ENCODE data around the gene KCNS3. TPM values are rescaled to one million over a fixed set of nuclear protein-coding genes. Genes with fewer than 3 reads are reported as not detected.
"Not testable (repeated sequence)": the region's sequence is repeated elsewhere in the genome, so short reads cannot be mapped to it uniquely, and the experiment has no call there.

KCNS3 gene
- total RNA-seq, 4 donors from 2014 or later: 16.2 to 34.8 (median 22.6) TPM

- no peak for DNase-seq (ENCODE audit: low spot score in 2 of 2)
- Histone ChIP-seq H3K4me3 (no peak overlapping the region), H3K27me3 (no peaks in the 10 kb centered on the region), H3K4me1 (no peaks in the 10 kb centered on the region), H3K27ac (no peak overlapping the region), H3K36me3 (no peaks in the 10 kb centered on the region), H3K9me3 (no peaks in the 10 kb centered on the region)
- TF ChIP-seq, protein P1, sequence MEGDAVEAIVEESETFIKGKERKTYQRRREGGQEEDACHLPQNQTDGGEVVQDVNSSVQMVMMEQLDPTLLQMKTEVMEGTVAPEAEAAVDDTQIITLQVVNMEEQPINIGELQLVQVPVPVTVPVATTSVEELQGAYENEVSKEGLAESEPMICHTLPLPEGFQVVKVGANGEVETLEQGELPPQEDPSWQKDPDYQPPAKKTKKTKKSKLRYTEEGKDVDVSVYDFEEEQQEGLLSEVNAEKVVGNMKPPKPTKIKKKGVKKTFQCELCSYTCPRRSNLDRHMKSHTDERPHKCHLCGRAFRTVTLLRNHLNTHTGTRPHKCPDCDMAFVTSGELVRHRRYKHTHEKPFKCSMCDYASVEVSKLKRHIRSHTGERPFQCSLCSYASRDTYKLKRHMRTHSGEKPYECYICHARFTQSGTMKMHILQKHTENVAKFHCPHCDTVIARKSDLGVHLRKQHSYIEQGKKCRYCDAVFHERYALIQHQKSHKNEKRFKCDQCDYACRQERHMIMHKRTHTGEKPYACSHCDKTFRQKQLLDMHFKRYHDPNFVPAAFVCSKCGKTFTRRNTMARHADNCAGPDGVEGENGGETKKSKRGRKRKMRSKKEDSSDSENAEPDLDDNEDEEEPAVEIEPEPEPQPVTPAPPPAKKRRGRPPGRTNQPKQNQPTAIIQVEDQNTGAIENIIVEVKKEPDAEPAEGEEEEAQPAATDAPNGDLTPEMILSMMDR (IDR thresholded peaks at IDR 0.05): no peak
- TF ChIP-seq POLR2AphosphoS5 (IDR thresholded peaks at IDR 0.05) (no peak), EP300 (IDR thresholded peaks at IDR 0.05) (no peak), POLR2A (IDR thresholded peaks at IDR 0.05) (no peak)
- WGBS: 91% methylated on average over 2 of the region's 2 CpGs
These were observed 83.3 kb downstream of the KCNS3 start for GRCh38 chr2:17961789-17962188.

- Histone ChIP-seq H3K4me3 (no peak overlapping the region), H3K27me3 (no peaks in the 10 kb centered on the region), H3K36me3 (no peaks in the 10 kb centered on the region), H3K27ac (no peak overlapping the region), H3K9me3 (no peaks in the 10 kb centered on the region), H3K4me1 (no peaks in the 10 kb centered on the region)
- TF ChIP-seq POLR2AphosphoS5 (IDR thresholded peaks at IDR 0.05) (no peak), EP300 (IDR thresholded peaks at IDR 0.05) (no peak), POLR2A (IDR thresholded peaks at IDR 0.05) (no peak)
- TF ChIP-seq, protein P1 (IDR thresholded peaks at IDR 0.05): no peak
- DNase-seq (ENCODE audit: low spot score in 2 of 2): no peak
- WGBS: 5% methylated on average over 2 of the region's 2 CpGs
These were observed 84.4 kb downstream of the KCNS3 start for GRCh38 chr2:17962876-17963275.

DNA sequence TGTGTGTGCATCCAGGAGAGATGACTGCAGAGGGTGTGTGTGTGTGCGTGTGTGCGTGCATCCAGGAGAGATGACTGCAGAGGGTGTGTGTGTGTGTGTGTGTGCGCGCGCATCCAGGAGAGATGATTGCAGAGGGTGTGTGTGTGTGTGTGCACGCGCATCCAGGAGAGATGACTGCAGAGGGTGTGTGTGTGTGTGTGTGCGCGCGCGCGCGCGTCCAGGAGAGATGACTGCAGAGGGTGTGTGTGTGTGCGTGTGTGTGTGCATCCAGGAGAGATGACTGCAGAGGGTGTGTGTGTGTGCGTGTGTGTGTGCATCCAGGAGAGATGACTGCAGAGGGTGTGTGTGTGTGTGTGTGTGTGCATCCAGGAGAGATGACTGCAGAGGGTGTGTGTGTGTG is 85.1 kb downstream of the KCNS3 start:
- not testable (repeated sequence) for H3K9me3 ChIP-seq; H3K36me3 ChIP-seq; DNase-seq (ENCODE audit: low spot score in 2 of 2); H3K4me3 ChIP-seq; H3K27me3 ChIP-seq; H3K27ac ChIP-seq; H3K4me1 ChIP-seq
- WGBS: 86% methylated on average over 2 of the region's 16 CpGs

DNA sequence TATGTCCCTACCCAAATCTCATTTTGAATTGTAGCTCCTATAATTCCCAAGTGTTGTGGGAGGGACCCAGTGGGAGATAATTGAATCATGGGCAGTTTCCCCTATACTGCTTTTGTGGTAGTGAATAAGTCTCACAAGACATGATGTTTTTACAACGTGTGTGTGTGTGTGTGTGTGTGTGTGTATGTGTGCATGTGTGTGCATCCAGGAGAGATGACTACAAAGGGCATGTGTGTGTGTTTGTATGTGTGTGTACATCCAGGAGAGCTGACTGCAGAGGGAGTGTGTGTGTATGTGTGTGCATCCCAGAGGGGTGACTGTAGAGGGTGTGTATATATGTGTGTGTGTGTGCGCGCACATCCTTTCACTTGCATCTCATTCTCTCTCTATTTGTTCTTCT is 86.7 kb downstream of the KCNS3 start:
- no peaks in the 10 kb centered on the region for H3K4me1 ChIP-seq

GRCh38 chr2:17966798-17967197 is 88.3 kb downstream of the KCNS3 start:
- no peak overlapping the region for H3K27ac ChIP-seq
- DNase-seq (ENCODE audit: low spot score in 2 of 2): no peak
- no peaks in the 10 kb centered on the region for H3K9me3 ChIP-seq
- 78% methylated on average over 3 of the region's 3 CpGs for WGBS
- no peaks in the 10 kb centered on the region for H3K36me3 ChIP-seq
- H3K4me3 ChIP-seq: no peak overlapping the region
- H3K27me3 ChIP-seq: no peaks in the 10 kb centered on the region
- TF ChIP-seq, protein P1 (IDR thresholded peaks at IDR 0.05): no peak
- TF ChIP-seq POLR2AphosphoS5 (IDR thresholded peaks at IDR 0.05) (no peak), EP300 (IDR thresholded peaks at IDR 0.05) (no peak), POLR2A (IDR thresholded peaks at IDR 0.05) (no peak)
- no peaks in the 10 kb centered on the region for H3K4me1 ChIP-seq

More for the DNA sequence above, 86.7 kb downstream of the KCNS3 start:
- no peaks in the 10 kb centered on the region for H3K9me3 ChIP-seq
- 91% methylated on average over 3 of the region's 3 CpGs for WGBS
- H3K27me3 ChIP-seq: no peaks in the 10 kb centered on the region
- TF ChIP-seq EP300 (IDR thresholded peaks at IDR 0.05) (no peak), POLR2A (IDR thresholded peaks at IDR 0.05) (no peak), POLR2AphosphoS5 (IDR thresholded peaks at IDR 0.05) (no peak)
- TF ChIP-seq, protein P1 (IDR thresholded peaks at IDR 0.05): no peak
- no peak overlapping the region for H3K27ac ChIP-seq
- DNase-seq (ENCODE audit: low spot score in 2 of 2): no peak
- H3K36me3 ChIP-seq: no peaks in the 10 kb centered on the region
- no peak overlapping the region for H3K4me3 ChIP-seq

- H3K27me3 ChIP-seq: no peaks in the 10 kb centered on the region
- 82% methylated on average over 3 of the region's 3 CpGs for WGBS
- TF ChIP-seq POLR2A (IDR thresholded peaks at IDR 0.05): no peak
- no peak for TF ChIP-seq EP300 (IDR thresholded peaks at IDR 0.05)
- no peak for TF ChIP-seq POLR2AphosphoS5 (IDR thresholded peaks at IDR 0.05)
- TF ChIP-seq, protein P1 (IDR thresholded peaks at IDR 0.05): no peak
These were observed 91.2 kb downstream of the KCNS3 start for GRCh38 chr2:17969661-17970060.

More at GRCh38 chr2:17969661-17970060, 91.2 kb downstream of the KCNS3 start:
- H3K27ac ChIP-seq: no peak overlapping the region
- no peaks in the 10 kb centered on the region for H3K4me1 ChIP-seq
- H3K4me3 ChIP-seq: no peak overlapping the region
- H3K9me3 ChIP-seq: no peaks in the 10 kb centered on the region
- no peak for DNase-seq (ENCODE audit: low spot score in 2 of 2)
- no peaks in the 10 kb centered on the region for H3K36me3 ChIP-seq

All from suprapubic skin (tissue), 4 donors.